ENCODE measurements around the gene KLF13. TPM values are rescaled to one million over a fixed set of nuclear protein-coding genes. Genes with fewer than 3 reads are reported as not detected.

KLF13 gene
- polyA plus RNA-seq, 1 donor (not counting 4 experiments of a cell fraction or from before 2014, with no cell fraction given) = 66.7 TPM

GRCh38 chr15:31336593-31337295, 10.1 kb downstream of the KLF13 start:
- DNase-seq (ENCODE audit: low read depth, low spot score) (no peak), FAIRE-seq (peak; percentile 57)
- Histone ChIP-seq H3K4me3 (ENCODE audit: control insufficient read depth in 2 of 3, extremely low read depth in 1 of 3, insufficient read depth in 2 of 3, low read depth in 1 of 3, low read length in 3 of 3) (no peak overlapping the region), H3K36me3 (ENCODE audit: control insufficient read depth in 2 of 2, extremely low read depth in 1 of 2, insufficient read depth in 2 of 2, low read length in 2 of 2) (peaks cover 1 to 17% of the 10 kb centered on the region in 2 experiments), H3K27me3 (ENCODE audit: control insufficient read depth, extremely low read depth, insufficient read depth, low read length) (no peaks in the 10 kb centered on the region), H2AFZ (ENCODE audit: control insufficient read depth, low read length) (no peak overlapping the region), H3K9me3 (ENCODE audit: control insufficient read depth, low read depth, low read length) (no peaks in the 10 kb centered on the region), H3K9ac (ENCODE audit: control insufficient read depth, extremely low read depth, insufficient read depth, low read length) (no peak overlapping the region), H3K79me2 (ENCODE audit: control insufficient read depth, insufficient read depth, low read length) (peaks cover 96% of the 10 kb centered on the region), H3K4me2 (ENCODE audit: control insufficient read depth, extremely low read depth, insufficient read depth, low read depth, low read length) (no peak overlapping the region), H3K27ac (ENCODE audit: control insufficient read depth, insufficient read depth, low read length) (no peak overlapping the region), H4K20me1 (ENCODE audit: control insufficient read depth, extremely low read depth, insufficient read depth, low read length) (peaks cover 53% of the 10 kb centered on the region), H3K4me1 (ENCODE audit: control insufficient read depth, extremely low read depth, insufficient read depth, low read length) (peaks cover 31% of the 10 kb centered on the region), H3K9me1 (ENCODE audit: control insufficient read depth, extremely low read depth, insufficient read depth, low read length) (peaks cover 12% of the 10 kb centered on the region)
- dilution Hi-C loops (cut with MboI; ENCODE audit: extremely low pct_ligation_motif_present, low sequenced_read_pairs) = no loop called here
- TF ChIP-seq CTCF (optimal IDR thresholded peaks at IDR 0.05 in 1 of 3, IDR thresholded peaks at IDR 0.05 in 1 of 3, conservative IDR thresholded peaks at IDR 0.05 in 1 of 3; ENCODE audit: extremely low read depth in 1 of 3, insufficient read depth in 2 of 3, low read length in 3 of 3) (no peak), EZH2 (IDR thresholded peaks at IDR 0.05; ENCODE audit: low read length) (no peak)

- peaks cover 96% of the 10 kb centered on the region for H3K79me2 ChIP-seq (ENCODE audit: control insufficient read depth, insufficient read depth, low read length)
- TF ChIP-seq EZH2 (IDR thresholded peaks at IDR 0.05; ENCODE audit: low read length) (no peak), CTCF (optimal IDR thresholded peaks at IDR 0.05 in 1 of 3, IDR thresholded peaks at IDR 0.05 in 1 of 3, conservative IDR thresholded peaks at IDR 0.05 in 1 of 3; ENCODE audit: extremely low read depth in 1 of 3, insufficient read depth in 2 of 3, low read length in 3 of 3) (no peak)
- H3K4me2 ChIP-seq (ENCODE audit: control insufficient read depth, extremely low read depth, insufficient read depth, low read depth, low read length) = no peak overlapping the region
- H3K27me3 ChIP-seq (ENCODE audit: control insufficient read depth, extremely low read depth, insufficient read depth, low read length) = no peaks in the 10 kb centered on the region
- DNase-seq (ENCODE audit: low read depth, low spot score) = no peak
- peaks cover 50% of the 10 kb centered on the region for H4K20me1 ChIP-seq (ENCODE audit: control insufficient read depth, extremely low read depth, insufficient read depth, low read length)
- no peak for FAIRE-seq
- no peak overlapping the region for H3K4me3 ChIP-seq (ENCODE audit: control insufficient read depth in 2 of 3, extremely low read depth in 1 of 3, insufficient read depth in 2 of 3, low read depth in 1 of 3, low read length in 3 of 3)
- H3K9ac ChIP-seq (ENCODE audit: control insufficient read depth, extremely low read depth, insufficient read depth, low read length) = no peak overlapping the region
- dilution Hi-C loops (cut with MboI; ENCODE audit: extremely low pct_ligation_motif_present, low sequenced_read_pairs) = no loop called here
- H3K9me1 ChIP-seq (ENCODE audit: control insufficient read depth, extremely low read depth, insufficient read depth, low read length) = peaks cover 16% of the 10 kb centered on the region
- H3K27ac ChIP-seq (ENCODE audit: control insufficient read depth, insufficient read depth, low read length) = no peak overlapping the region
- peaks cover 1 to 24% of the 10 kb centered on the region in 2 experiments for H3K36me3 ChIP-seq (ENCODE audit: control insufficient read depth in 2 of 2, extremely low read depth in 1 of 2, insufficient read depth in 2 of 2, low read length in 2 of 2)
- peaks cover 33% of the 10 kb centered on the region for H3K4me1 ChIP-seq (ENCODE audit: control insufficient read depth, extremely low read depth, insufficient read depth, low read length)
- no peaks in the 10 kb centered on the region for H3K9me3 ChIP-seq (ENCODE audit: control insufficient read depth, low read depth, low read length)
- H2AFZ ChIP-seq (ENCODE audit: control insufficient read depth, low read length) = no peak overlapping the region
Measured at GRCh38 chr15:31337352-31338031, 10.9 kb downstream of the KLF13 start.
